GM12878 (cell line): ENCODE data around the gene DIABLO. TPM values are rescaled to one million over a fixed set of nuclear protein-coding genes. Genes with fewer than 3 reads are reported as not detected.
A peak's percentile ranks its signal among the peaks of the same experiment; 100 is the strongest.

Source experiments
- ATAC-seq: fragments of 200-7000 bp; cut with Tn5 transposase; 3 replicates; pipeline ENCODE4 v1.9.1; 2020; ENCODE audit warnings: mild to moderate bottlenecking, moderate library complexity
- BruUV-seq: library from RNA; stranded (reverse); fragments of 400-500 nt; replicated peaks from 2 replicates; lab custom pipeline; 2021; lab: Mats Ljungman, UMichigan
- CTCF ChIA-PET: fragments of 300-600 bp; sonication (Branson Sonifier 250); formaldehyde crosslinking; extraction: SDS; loops from one replicate; lab custom pipeline; 2021; ENCODE audit warnings: inconsistent platforms; lab: Yijun Ruan, JAX
- POLR2A ChIA-PET: fragments of 350-600 bp; formaldehyde crosslinking; extraction: SDS; loops from one replicate; lab custom pipeline; 2021; ENCODE audit warnings: inconsistent platforms; lab: Charles Lee
- RAD21 ChIA-PET: fragments of 300-600 bp; sonication (Branson Sonifier 250); formaldehyde crosslinking; loops from one replicate; lab custom pipeline; 2023; ENCODE audit warnings: antibody characterized with exemption; ENCODE audit not compliant: unreplicated experiment; lab: Charles Lee
- SMC1A ChIA-PET: fragments of 300-600 bp; sonication (Branson Sonifier 250); formaldehyde crosslinking; loops from one replicate; lab custom pipeline; 2023; ENCODE audit not compliant: unreplicated experiment, uncharacterized antibody; lab: Charles Lee
- DNase-seq: peaks from one replicate; pipeline ENCODE4 v3.0.0-alpha.2; 2011; ENCODE audit warnings: low read depth, low spot score
- FAIRE-seq: peaks from 3 replicates; lab custom pipeline; 2011; peaks lifted over from hg19 to GRCh38; lab: Jason Lieb, UNC
- H2AFZ ChIP-seq: 2 replicates; pipeline ENCODE4 v1.6.0; 2011; ENCODE audit warnings: low read depth, low read length, control low read depth; ENCODE audit not compliant: control insufficient read depth
- H3K27ac ChIP-seq: 2 replicates; pipeline ENCODE4 v1.5.1; 2011; ENCODE audit warnings: control low read depth; ENCODE audit not compliant: control insufficient read depth, insufficient read depth
- H3K27me3 ChIP-seq, 2 experiments: replicated peaks in 1 of 2; 2 replicates each; pipeline versions ENCODE4 v1.6.0 to v1.6.1; 2011; ENCODE audit warnings: low read length in 1 of 2; ENCODE audit not compliant: control insufficient read depth in 2 of 2, insufficient read depth in 2 of 2
- H3K36me3 ChIP-seq, 2 experiments: 2 replicates each; pipeline ENCODE4 v1.5.1; 2011; ENCODE audit warnings: low read length in 1 of 2; ENCODE audit not compliant: control insufficient read depth in 2 of 2, insufficient read depth in 2 of 2
- H3K4me1 ChIP-seq: 2 replicates; pipeline ENCODE4 v1.6.1; 2011; ENCODE audit warnings: mild to moderate bottlenecking, low read length, moderate library complexity, mixed read lengths; ENCODE audit not compliant: control insufficient read depth, insufficient read depth
- H3K4me2 ChIP-seq: 2 replicates; pipeline ENCODE4 v1.6.0; 2011; ENCODE audit warnings: control low read depth; ENCODE audit not compliant: control insufficient read depth, insufficient read depth
- H3K4me3 ChIP-seq: fragments of 200-600 bp; sonication (generic); 2 replicates; pipeline ENCODE4 v1.5.1; 2016
- H3K79me2 ChIP-seq: 2 replicates; pipeline ENCODE4 v1.6.0; 2011; ENCODE audit warnings: low read length; ENCODE audit not compliant: control insufficient read depth, insufficient read depth
- H3K9ac ChIP-seq: 2 replicates; pipeline ENCODE4 v1.8.0; 2011; ENCODE audit warnings: low read length, control low read depth, mixed read lengths; ENCODE audit not compliant: control insufficient read depth, insufficient read depth
- H3K9me3 ChIP-seq: replicated peaks from 3 replicates; pipeline ENCODE4 v1.5.1; 2011; ENCODE audit warnings: mild to moderate bottlenecking, low read length; ENCODE audit not compliant: control insufficient read depth, insufficient read depth
- H4K20me1 ChIP-seq: 2 replicates; pipeline ENCODE4 v1.6.0; 2011; ENCODE audit not compliant: control insufficient read depth, insufficient read depth
- CREM ChIP-seq: IDR thresholded peaks from 2 replicates; pipeline ENCODE4 v1.6.1; 2014; ENCODE audit warnings: antibody characterized with exemption, low read depth
- DPF2 ChIP-seq: fragments of 450-650 bp; IDR thresholded peaks from 2 replicates; pipeline ENCODE4 v1.6.1; 2017; ENCODE audit warnings: mild to moderate bottlenecking
- FOS ChIP-seq: IDR thresholded peaks from 3 replicates; pipeline ENCODE4 v1.6.1; 2011; ENCODE audit warnings: borderline replicate concordance; ENCODE audit not compliant: insufficient read length; ENCODE audit errors: extremely low read depth
- FOXK2 ChIP-seq: fragments of 450-650 bp; IDR thresholded peaks from 2 replicates; pipeline ENCODE4 v1.6.1; 2017; ENCODE audit warnings: mild to moderate bottlenecking, moderate library complexity
- GATAD2B ChIP-seq: fragments of 450-650 bp; conservative IDR thresholded peaks from 2 replicates; pipeline ENCODE4 v1.6.1; 2017; ENCODE audit warnings: low read depth, mild to moderate bottlenecking, moderate library complexity
- IKZF1 ChIP-seq: fragments of 450-650 bp; conservative IDR thresholded peaks from 2 replicates; pipeline ENCODE4 v1.6.1; 2017; ENCODE audit warnings: antibody characterized with exemption, mild to moderate bottlenecking
- MEF2A ChIP-seq: IDR thresholded peaks from 2 replicates; pipeline ENCODE4 v1.6.1; 2011; ENCODE audit warnings: low read depth, mild to moderate bottlenecking, low read length, moderate library complexity; ENCODE audit not compliant: insufficient read depth
- MTA3 ChIP-seq: IDR thresholded peaks from 2 replicates; pipeline ENCODE4 v1.6.1; 2012; ENCODE audit warnings: low read length, inconsistent platforms, borderline replicate concordance
- NBN ChIP-seq: fragments of 450-650 bp; IDR thresholded peaks from 2 replicates; pipeline ENCODE4 v1.6.1; 2016
- NR2C1 ChIP-seq: fragments of 450-650 bp; IDR thresholded peaks from 2 replicates; pipeline ENCODE4 v1.6.1; 2017; ENCODE audit warnings: antibody characterized with exemption, mild to moderate bottlenecking, moderate library complexity
- NR2F1 ChIP-seq: fragments of 450-650 bp; conservative IDR thresholded peaks from 2 replicates; pipeline ENCODE4 v1.6.1; 2017; ENCODE audit warnings: mild to moderate bottlenecking
- RUNX3 ChIP-seq: IDR thresholded peaks from 2 replicates; pipeline ENCODE4 v1.6.1; 2012; ENCODE audit warnings: low read length, inconsistent platforms
- SMAD5 ChIP-seq: IDR thresholded peaks from 2 replicates; pipeline ENCODE4 v1.6.1; 2016; ENCODE audit warnings: antibody characterized with exemption, low read depth
- SMARCA5 ChIP-seq: fragments of 450-650 bp; IDR thresholded peaks from 2 replicates; pipeline ENCODE4 v1.6.1; 2017; ENCODE audit warnings: mild to moderate bottlenecking
- TCF12 ChIP-seq: IDR thresholded peaks from 2 replicates; pipeline ENCODE4 v1.6.1; 2011; ENCODE audit warnings: low read depth, mild to moderate bottlenecking, low read length
- YBX1 ChIP-seq: fragments of 450-650 bp; IDR thresholded peaks from 2 replicates; pipeline ENCODE4 v1.6.1; 2016; ENCODE audit warnings: antibody characterized with exemption
- WGBS: methylation state at CpG from one replicate; pipeline ENCODE4 v1.1.6; 2016; ENCODE audit warnings: low lambda C conversion rate; ENCODE audit not compliant: insufficient replicate concordance, insufficient coverage; ENCODE audit errors: missing lambda C conversion rate; 5-methylcytosine and 5-hydroxymethylcytosine counted together
- in situ Hi-C: fragments of 300-500 bp; cut with MboI; formaldehyde crosslinking; loops from 9 replicates; pipeline ENCODE4 v1.14.3; 2018; ENCODE audit warnings: mixed read lengths
- intact Hi-C: fragments of 100-400 bp; cut with micrococcal nuclease; formaldehyde crosslinking; loops from one replicate; pipeline ENCODE4 v1.14.2; 2022; ENCODE audit not compliant: unreplicated experiment
- polyA plus RNA-seq, 11 experiments: library from polyadenylated mRNA; depleted of rRNA in 4 of 11; unstranded in 6 of 11; stranded (reverse) in 5 of 11; fragments of >200 nt; fragmentation: Nextera tagmentation in 4 of 11; fragmentation: Illumina TruSeq in 1 of 11; extraction: Ambion mirVana in 4 of 11; extraction: Trizol in 1 of 11; gene quantifications; 1 replicate in 1 of 11; 2 replicates in 10 of 11; pipeline versions ENCODE4 v1.2.1 to v1.2.3, GENCODE V29; 2011 to 2016; ENCODE audit warnings: inconsistent platforms in 2 of 11, missing spikeins in 2 of 11, low read depth in 1 of 11
- total RNA-seq, 4 experiments: library from RNA; depleted of rRNA in 3 of 4; stranded (reverse); fragments of >200 nt in 3 of 4; fragmentation: Illumina TruSeq in 1 of 4; extraction: Trizol in 1 of 4; gene quantifications; 2 replicates each; pipeline versions ENCODE4 v1.2.1 to v1.2.3, GENCODE V29; 2013 to 2021
- TF ChIP-seq, protein P1 (sequence below): IDR thresholded peaks from 2 replicates; pipeline ENCODE4 v1.6.1; 2012; ENCODE audit warnings: mild to moderate bottlenecking, low read depth, low read length
- TF ChIP-seq, protein P2 (sequence below): fragments of 450-650 bp; IDR thresholded peaks from 2 replicates; pipeline ENCODE4 v1.6.1; 2016; ENCODE audit warnings: mild to moderate bottlenecking
- TF ChIP-seq, protein P3 (sequence below): IDR thresholded peaks from 2 replicates; pipeline ENCODE4 v1.6.1; 2011; ENCODE audit warnings: borderline replicate concordance, low read depth, mild to moderate bottlenecking, moderate library complexity, mixed read lengths, low read length; ENCODE audit not compliant: insufficient read depth; ENCODE audit errors: extremely low read length

Gene DIABLO
- total and polyA plus RNA-seq, 10 of the 15 experiments (the other 5 are each of a cell fraction or from before 2014, with no cell fraction given) = 18.3 to 69.9 (median 46.2) TPM

DNA sequence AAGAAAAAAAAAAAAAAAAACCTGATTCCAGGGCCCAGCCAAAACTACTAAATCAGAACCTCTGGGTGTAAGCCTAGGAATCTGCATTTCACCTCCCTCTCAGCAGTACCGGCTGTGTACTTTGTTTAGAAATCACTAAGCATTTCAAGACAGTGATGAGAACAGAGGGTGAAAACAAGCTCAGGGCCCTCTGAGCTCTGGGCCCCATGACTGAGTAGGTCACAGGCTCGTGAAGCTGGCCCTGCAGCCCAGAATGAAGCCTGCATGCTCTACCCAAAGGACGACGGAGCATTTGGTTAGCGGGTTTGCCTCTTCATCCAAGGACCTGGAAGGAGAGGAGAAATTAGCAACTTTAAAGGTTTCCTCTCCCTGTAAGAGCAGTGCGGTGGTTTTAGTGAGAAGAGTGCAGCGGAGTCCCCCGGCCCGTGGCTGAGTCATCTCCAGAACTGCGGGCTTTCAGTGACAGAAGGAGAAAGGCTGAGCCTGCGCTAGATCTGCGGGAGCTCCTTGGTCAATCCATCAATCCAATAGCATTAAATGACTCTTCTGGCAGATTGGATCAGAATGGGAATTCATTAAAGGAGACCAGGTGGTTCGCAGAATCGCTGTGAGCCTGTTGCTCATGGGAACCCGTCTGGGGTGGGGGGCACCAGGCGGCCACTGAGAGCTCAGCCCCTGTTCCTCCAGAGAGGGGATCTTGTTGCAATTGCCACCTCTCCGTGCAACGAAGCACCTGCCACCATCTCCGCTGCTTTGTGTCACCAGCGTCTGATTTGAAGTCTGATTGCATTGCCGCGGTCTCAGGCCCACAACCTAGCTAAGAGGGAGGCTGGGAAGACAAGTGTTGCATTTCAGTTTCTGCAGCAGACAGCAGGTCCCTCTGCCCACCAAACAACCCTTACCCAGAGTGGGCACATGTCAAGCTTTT is 59.2 kb downstream of the DIABLO start:
- BruUV-seq = no TSS peak
- H3K27ac ChIP-seq = peak overlapping the region; percentile 32
- H3K9ac ChIP-seq = no peak overlapping the region
- H3K27me3 ChIP-seq = no peaks in the 10 kb centered on the region
- peak overlapping the region; percentile 90 for H3K4me2 ChIP-seq
- peaks cover 31% of the 10 kb centered on the region for H3K4me1 ChIP-seq
- ChIA-PET CTCF (interaction anchor here (0.6 to 1.3 kb wide), 5 partner anchors 14 to 470 kb away, joined by 3 to 4 read pairs (median 3); no protein-coding TSS in a partner anchor), SMC1A (interaction anchor here (0.6 to 1.6 kb wide), 9 partner anchors 10 to 373 kb away, joined by 3 to 6 read pairs (median 3); partner anchors contain the start of gene RHOF), POLR2A (interaction anchor here (0.6 to 0.9 kb wide), 4 partner anchors 15 to 911 kb away, joined by 3 to 4 read pairs (median 4); no protein-coding TSS in a partner anchor), RAD21 (interaction anchor here (0.7 to 1.2 kb wide), 6 partner anchors 9 to 175 kb away, joined by 3 to 6 read pairs (median 4); no protein-coding TSS in a partner anchor)
- no peaks in the 10 kb centered on the region for H3K79me2 ChIP-seq
- intact Hi-C loops = no loop called here
- no peaks in the 10 kb centered on the region for H3K36me3 ChIP-seq
- H4K20me1 ChIP-seq = no peaks in the 10 kb centered on the region
- DNase-seq = peak; percentile 9
- peak; percentile 65 for FAIRE-seq
- no peak overlapping the region; the same call in 1 of the 2 replicates for H2AFZ ChIP-seq
- peak overlapping the region; percentile 21; the same call in 1 of the 2 replicates for H3K4me3 ChIP-seq
- H3K9me3 ChIP-seq = no peaks in the 10 kb centered on the region
- ATAC-seq = peak; percentile 97
- 4% methylated on average over 22 of the region's 22 CpGs for WGBS
- in situ Hi-C loops = no loop called here
- TF ChIP-seq DPF2 = peak; percentile 82
- TF ChIP-seq NR2C1 = no peak
- TF ChIP-seq TCF12 = peak; percentile 13
- no peak for TF ChIP-seq SMAD5
- no peak for TF ChIP-seq SMARCA5
- TF ChIP-seq YBX1 = no peak
- TF ChIP-seq IKZF1 = peak; percentile 83
- no peak for TF ChIP-seq MTA3
- TF ChIP-seq, protein P1, sequence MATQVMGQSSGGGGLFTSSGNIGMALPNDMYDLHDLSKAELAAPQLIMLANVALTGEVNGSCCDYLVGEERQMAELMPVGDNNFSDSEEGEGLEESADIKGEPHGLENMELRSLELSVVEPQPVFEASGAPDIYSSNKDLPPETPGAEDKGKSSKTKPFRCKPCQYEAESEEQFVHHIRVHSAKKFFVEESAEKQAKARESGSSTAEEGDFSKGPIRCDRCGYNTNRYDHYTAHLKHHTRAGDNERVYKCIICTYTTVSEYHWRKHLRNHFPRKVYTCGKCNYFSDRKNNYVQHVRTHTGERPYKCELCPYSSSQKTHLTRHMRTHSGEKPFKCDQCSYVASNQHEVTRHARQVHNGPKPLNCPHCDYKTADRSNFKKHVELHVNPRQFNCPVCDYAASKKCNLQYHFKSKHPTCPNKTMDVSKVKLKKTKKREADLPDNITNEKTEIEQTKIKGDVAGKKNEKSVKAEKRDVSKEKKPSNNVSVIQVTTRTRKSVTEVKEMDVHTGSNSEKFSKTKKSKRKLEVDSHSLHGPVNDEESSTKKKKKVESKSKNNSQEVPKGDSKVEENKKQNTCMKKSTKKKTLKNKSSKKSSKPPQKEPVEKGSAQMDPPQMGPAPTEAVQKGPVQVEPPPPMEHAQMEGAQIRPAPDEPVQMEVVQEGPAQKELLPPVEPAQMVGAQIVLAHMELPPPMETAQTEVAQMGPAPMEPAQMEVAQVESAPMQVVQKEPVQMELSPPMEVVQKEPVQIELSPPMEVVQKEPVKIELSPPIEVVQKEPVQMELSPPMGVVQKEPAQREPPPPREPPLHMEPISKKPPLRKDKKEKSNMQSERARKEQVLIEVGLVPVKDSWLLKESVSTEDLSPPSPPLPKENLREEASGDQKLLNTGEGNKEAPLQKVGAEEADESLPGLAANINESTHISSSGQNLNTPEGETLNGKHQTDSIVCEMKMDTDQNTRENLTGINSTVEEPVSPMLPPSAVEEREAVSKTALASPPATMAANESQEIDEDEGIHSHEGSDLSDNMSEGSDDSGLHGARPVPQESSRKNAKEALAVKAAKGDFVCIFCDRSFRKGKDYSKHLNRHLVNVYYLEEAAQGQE = no peak
- peak; percentile 6 for TF ChIP-seq FOS
- TF ChIP-seq, protein P2, sequence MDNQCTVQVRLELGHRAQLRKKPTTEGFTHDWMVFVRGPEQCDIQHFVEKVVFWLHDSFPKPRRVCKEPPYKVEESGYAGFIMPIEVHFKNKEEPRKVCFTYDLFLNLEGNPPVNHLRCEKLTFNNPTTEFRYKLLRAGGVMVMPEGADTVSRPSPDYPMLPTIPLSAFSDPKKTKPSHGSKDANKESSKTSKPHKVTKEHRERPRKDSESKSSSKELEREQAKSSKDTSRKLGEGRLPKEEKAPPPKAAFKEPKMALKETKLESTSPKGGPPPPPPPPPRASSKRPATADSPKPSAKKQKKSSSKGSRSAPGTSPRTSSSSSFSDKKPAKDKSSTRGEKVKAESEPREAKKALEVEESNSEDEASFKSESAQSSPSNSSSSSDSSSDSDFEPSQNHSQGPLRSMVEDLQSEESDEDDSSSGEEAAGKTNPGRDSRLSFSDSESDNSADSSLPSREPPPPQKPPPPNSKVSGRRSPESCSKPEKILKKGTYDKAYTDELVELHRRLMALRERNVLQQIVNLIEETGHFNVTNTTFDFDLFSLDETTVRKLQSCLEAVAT = no peak
- TF ChIP-seq FOXK2 = no peak
- TF ChIP-seq CREM = peak; percentile 65
- TF ChIP-seq, protein P3, sequence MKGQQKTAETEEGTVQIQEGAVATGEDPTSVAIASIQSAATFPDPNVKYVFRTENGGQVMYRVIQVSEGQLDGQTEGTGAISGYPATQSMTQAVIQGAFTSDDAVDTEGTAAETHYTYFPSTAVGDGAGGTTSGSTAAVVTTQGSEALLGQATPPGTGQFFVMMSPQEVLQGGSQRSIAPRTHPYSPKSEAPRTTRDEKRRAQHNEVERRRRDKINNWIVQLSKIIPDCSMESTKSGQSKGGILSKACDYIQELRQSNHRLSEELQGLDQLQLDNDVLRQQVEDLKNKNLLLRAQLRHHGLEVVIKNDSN = no peak
- TF ChIP-seq NBN = peak; percentile 43; the same call in 1 of the 2 replicates
- no peak; the same call in 1 of the 2 replicates for TF ChIP-seq GATAD2B
- peak; percentile 36; the same call in 1 of the 2 replicates for TF ChIP-seq NR2F1
- TF ChIP-seq RUNX3 = peak; percentile 82
- 0 out of 2 replicates have a peak, but pooled peaks have one; percentile 42 for TF ChIP-seq MEF2A
